Articular chondrocyte of knee joint (primary cell): ENCODE results near the gene ARHGAP24. TPM values are rescaled to one million over a fixed set of nuclear protein-coding genes. Genes with fewer than 3 reads are reported as not detected.

Experiments used
- small RNA-seq: library from RNA; depleted of rRNA; stranded (forward); fragments of <200 nt; gene quantifications from one replicate; pipeline ENCODE3, GENCODE V24; 2012
- total RNA-seq: library from RNA; depleted of rRNA; stranded (reverse); fragments of >200 nt; gene quantifications from 2 replicates; pipeline ENCODE4 v1.2.3, GENCODE V29; 2012

ARHGAP24 gene
- 19.8 and 20.0 TPM in 2 replicates for total RNA-seq

DNA sequence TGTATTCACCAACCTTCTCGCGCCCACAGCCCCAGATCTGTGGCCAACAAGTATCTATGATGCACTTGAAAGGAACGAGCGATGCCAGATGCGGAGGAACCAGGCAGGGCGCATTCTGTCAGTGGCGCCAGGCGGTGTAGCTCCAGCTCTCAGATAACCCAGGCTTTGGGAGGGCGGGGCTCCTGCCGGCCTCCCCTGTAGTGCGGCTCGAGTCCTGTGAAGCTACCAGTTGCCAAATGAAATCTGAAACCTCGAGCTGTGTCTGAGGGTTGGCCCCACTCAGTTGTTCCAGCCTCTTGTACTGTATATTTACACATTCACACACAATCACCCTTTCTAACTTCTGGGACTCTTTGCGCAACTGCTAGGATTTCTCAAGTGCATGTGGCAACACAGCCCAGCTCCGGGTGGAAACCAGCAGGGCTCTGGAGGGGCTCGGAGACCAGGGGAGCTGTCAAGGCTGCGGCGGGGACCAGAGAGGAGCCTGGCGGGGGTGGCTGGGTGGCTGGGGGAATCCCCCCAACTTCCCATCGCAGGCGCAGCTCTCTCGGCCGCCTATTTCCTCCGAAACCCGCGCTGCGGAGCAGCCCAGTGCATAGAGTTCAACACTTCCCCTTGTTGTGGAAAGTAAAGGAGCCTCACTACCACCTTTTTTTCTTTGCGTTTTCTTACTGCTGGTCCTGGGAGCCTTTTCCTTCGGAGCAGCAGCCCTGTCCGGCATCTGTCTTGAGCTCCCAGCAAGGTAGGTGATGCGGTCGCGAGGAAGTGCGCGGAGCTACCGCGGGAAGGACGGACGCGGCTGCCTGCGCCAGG is at the start of gene ARHGAP24:
TSS of gene ARHGAP24 (plus strand) at position 333 of the 813 bp plus-strand sequence.

Small RNAs within 50 kb of the gene (small RNA-seq; reads per million reads assigned to genes)
- gene MIR4451, result not detected
